Adrenal gland (tissue), 12 donors: ENCODE results near the gene RBM5. TPM values are rescaled to one million over a fixed set of nuclear protein-coding genes. Genes with fewer than 3 reads are reported as not detected.
"Not testable (repeated sequence)": the region's sequence is repeated elsewhere in the genome, so short reads cannot be mapped to it uniquely, and the experiment has no call there.

Source experiments
- DNase-seq, 7 donors: peaks; one replicate each; pipeline ENCODE4 v3.0.0-alpha.2; 2019 to 2020
- H3K27ac ChIP-seq, 5 donors: fragments of 200-600 bp; sonication (generic) in 4 of 5; 1 replicate in 3 of 5; 2 replicates in 2 of 5; pipeline versions ENCODE4 v1.5.1 to v1.8.0; 2016 to 2020; ENCODE audit warnings: mild to moderate bottlenecking in 1 of 5
- H3K27me3 ChIP-seq: fragments of 200-600 bp; 2 replicates; pipeline ENCODE4 v1.8.0; 2021
- H3K36me3 ChIP-seq, 2 donors: fragments of 200-600 bp; replicated peaks in 1 of 2; 1 replicate in 1 of 2; 2 replicates in 1 of 2; pipeline versions ENCODE4 v1.5.1 to v1.8.0; 2018 to 2022
- H3K4me1 ChIP-seq, 2 donors: fragments of 200-600 bp; replicated peaks in 1 of 2; 1 replicate in 1 of 2; 2 replicates in 1 of 2; pipeline versions ENCODE4 v1.5.1 to v1.8.0; 2018 to 2021
- H3K4me3 ChIP-seq, 4 donors: fragments of 200-600 bp; sonication (generic) in 3 of 4; one replicate each; pipeline ENCODE4 v1.5.1; 2016 to 2018
- H3K9me3 ChIP-seq, 3 donors: fragments of 200-600 bp; sonication (generic) in 1 of 3; replicated peaks in 1 of 3; 1 replicate in 2 of 3; 2 replicates in 1 of 3; pipeline versions ENCODE4 v1.5.1 to v1.8.0; 2016 to 2021
- POLR2A ChIP-seq, 2 donors: fragments of 450-650 bp; IDR thresholded peaks; one replicate each; pipeline ENCODE4 v1.6.1; 2017; ENCODE audit warnings: antibody characterized with exemption in 2 of 2, mild to moderate bottlenecking in 2 of 2, moderate library complexity in 1 of 2
- WGBS, 4 donors: extraction: QIAGEN DNeasy Blood & Tissue Kit in 2 of 4; methylation state at CpG; one replicate each; pipeline versions ENCODE4 v1.1.5 to v1.1.7; 2013 to 2017; 5-methylcytosine and 5-hydroxymethylcytosine counted together
- intact Hi-C, 2 donors: fragments of 100-400 bp; cut with DNase I; formaldehyde crosslinking; loops; one replicate each; pipeline versions ENCODE4 v1.14.1 to v1.15.0; 2022 to 2023
- polyA plus RNA-seq, 3 donors: library from polyadenylated mRNA; stranded (reverse); fragments of 200-250 nt in 2 of 3; fragments of 350-450 nt in 1 of 3; fragmentation: Illumina TruSeq in 1 of 3; extraction: RNeasy Lipid Tissue Mini Kit (QIAGEN cat#74804) in 1 of 3; gene quantifications; one replicate each; pipeline ENCODE4 v1.2.3, GENCODE V29; 2013 to 2014
- total RNA-seq, 9 donors: library from RNA; depleted of rRNA in 4 of 9; stranded (reverse); fragments of >200 nt in 4 of 9; fragments of 120-200 nt in 1 of 9; fragmentation: NEBNext Ultra II Directional in 1 of 9; extraction: Animal tissue kit (Norgen Biotek cat#: 25700) in 1 of 9; gene quantifications; one replicate each; pipeline versions ENCODE4 v1.1.0 to v1.2.4, GENCODE V29; 2013 to 2023
- TF ChIP-seq, protein P1 (sequence below), 6 experiments: fragments of 450-650 bp in 4 of 6; fragments of 200-600 bp in 2 of 6; sonication (generic) in 1 of 6; IDR thresholded peaks; 1 replicate in 5 of 6; 2 replicates in 1 of 6; pipeline versions ENCODE4 v1.5.1 to v1.8.0; 2016 to 2021; ENCODE audit warnings: antibody characterized with exemption in 6 of 6, mild to moderate bottlenecking in 2 of 6, moderate library complexity in 1 of 6
- donor health status: healthy with polysubstance abuse.
- donor health status: Bipolar disorder and iron deficiency.
- donor health status: DM: yes; HTN: yes; CAD: no.
- donor health status: DM: no; HTN: no; CAD: no.
- donor health status: DM: no; HTN: no; CAD: no.
- donor health status: DM: yes; HTN: yes; CAD: no.

Gene RBM5
- total and polyA plus RNA-seq, 12 donors, result 51.9 to 224 (median 115) TPM

DNA sequence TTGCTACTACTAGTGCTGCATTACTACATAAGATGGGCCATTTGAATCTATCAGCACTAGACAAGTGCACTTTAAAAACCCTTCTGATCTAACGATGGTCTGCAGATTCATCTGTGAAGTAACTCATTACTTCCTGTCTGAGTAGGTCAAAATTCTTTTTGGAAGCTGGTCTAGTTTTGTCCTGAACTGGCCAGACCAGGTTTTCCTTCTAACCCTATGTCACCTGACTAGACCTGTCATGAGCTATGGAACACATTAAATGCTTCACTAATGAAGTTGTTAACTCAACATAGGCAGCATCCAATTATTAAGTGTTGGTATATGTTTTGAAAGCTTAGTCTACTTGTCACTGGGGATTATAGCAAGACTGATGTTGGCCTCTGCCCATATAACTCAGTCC, 10.1 kb upstream of the RBM5 start:
- H3K27me3 ChIP-seq, result no peaks in the 10 kb centered on the region
- no peak for TF ChIP-seq POLR2A (IDR thresholded peaks at IDR 0.05)
- TF ChIP-seq, protein P1, sequence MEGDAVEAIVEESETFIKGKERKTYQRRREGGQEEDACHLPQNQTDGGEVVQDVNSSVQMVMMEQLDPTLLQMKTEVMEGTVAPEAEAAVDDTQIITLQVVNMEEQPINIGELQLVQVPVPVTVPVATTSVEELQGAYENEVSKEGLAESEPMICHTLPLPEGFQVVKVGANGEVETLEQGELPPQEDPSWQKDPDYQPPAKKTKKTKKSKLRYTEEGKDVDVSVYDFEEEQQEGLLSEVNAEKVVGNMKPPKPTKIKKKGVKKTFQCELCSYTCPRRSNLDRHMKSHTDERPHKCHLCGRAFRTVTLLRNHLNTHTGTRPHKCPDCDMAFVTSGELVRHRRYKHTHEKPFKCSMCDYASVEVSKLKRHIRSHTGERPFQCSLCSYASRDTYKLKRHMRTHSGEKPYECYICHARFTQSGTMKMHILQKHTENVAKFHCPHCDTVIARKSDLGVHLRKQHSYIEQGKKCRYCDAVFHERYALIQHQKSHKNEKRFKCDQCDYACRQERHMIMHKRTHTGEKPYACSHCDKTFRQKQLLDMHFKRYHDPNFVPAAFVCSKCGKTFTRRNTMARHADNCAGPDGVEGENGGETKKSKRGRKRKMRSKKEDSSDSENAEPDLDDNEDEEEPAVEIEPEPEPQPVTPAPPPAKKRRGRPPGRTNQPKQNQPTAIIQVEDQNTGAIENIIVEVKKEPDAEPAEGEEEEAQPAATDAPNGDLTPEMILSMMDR (IDR thresholded peaks at IDR 0.05), result no peak
- H3K4me3 ChIP-seq, result no peak overlapping the region
- no peaks in the 10 kb centered on the region for H3K4me1 ChIP-seq
- no peak overlapping the region for H3K27ac ChIP-seq
- WGBS, 4 donors, result 35 to 60% (median 49%) methylated on average over 1 of the region's 1 CpG
- H3K9me3 ChIP-seq, result no peaks in the 10 kb centered on the region
- DNase-seq, result no peak
- intact Hi-C loops, result no loop called here
- peaks cover 0 to 35% of the 10 kb centered on the region in 2 donors for H3K36me3 ChIP-seq

DNA sequence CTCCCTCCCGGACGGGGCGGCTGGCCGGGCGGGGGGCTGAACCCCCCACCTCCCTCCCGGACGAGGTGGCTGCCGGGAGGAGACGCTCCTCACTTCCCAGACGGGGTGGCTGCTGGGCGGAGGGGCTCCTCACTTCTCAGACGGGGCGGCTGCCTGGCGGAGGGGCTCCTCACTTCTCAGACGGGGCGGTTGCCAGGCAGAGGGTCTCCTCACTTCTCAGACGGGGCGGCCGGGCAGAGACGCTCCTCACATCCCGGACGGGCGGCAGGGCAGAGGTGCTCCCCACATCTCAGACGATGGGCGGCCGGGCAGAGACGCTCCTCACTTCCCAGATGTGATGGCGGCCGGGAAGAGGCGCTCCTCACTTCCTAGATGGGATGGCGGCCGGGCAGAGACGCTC, 3.8 kb upstream of the RBM5 start:
- DNase-seq, H3K4me1 ChIP-seq, H3K4me3 ChIP-seq, H3K36me3 ChIP-seq, H3K27me3 ChIP-seq, intact Hi-C loops, H3K27ac ChIP-seq, H3K9me3 ChIP-seq: not testable (repeated sequence)
- 94 to 100% (median 98%) methylated on average over 6 to 17 of the region's 33 CpGs; no CpG with 5 or more reads in 1 of the 4 donors for WGBS, 4 donors

GRCh38 chr3:50089609-50089945, 858 bp downstream of the RBM5 start:
- Histone ChIP-seq H3K9me3 (no peaks in the 10 kb centered on the region), H3K4me1 (peaks cover 10 to 27% of the 10 kb centered on the region in 2 donors), H3K27me3 (no peaks in the 10 kb centered on the region), H3K27ac (peak overlapping the region in 4 of 5 donors; percentile 88 to 97 (median 94)), H3K36me3 (peaks cover 0 to 44% of the 10 kb centered on the region in 2 donors), H3K4me3 (peak overlapping the region in 3 of 4 donors; percentile 76 to 94 (median 85))
- TF ChIP-seq POLR2A (IDR thresholded peaks at IDR 0.05), result peak in 1 of 2 donors; percentile 10
- TF ChIP-seq, protein P1 (IDR thresholded peaks at IDR 0.05), result no peak
- intact Hi-C loops, result no loop called here
- WGBS, 4 donors, result 0% methylated on average over 16 of the region's 16 CpGs
- DNase-seq, result peak in 5 of 7 donors; percentile 34 to 62 (median 52)

GRCh38 chr3:50090984-50091383, 2.3 kb downstream of the RBM5 start:
- Histone ChIP-seq H3K27ac (no peak overlapping the region), H3K36me3 (peaks cover 0 to 58% of the 10 kb centered on the region in 2 donors), H3K4me1 (peaks cover 10 to 31% of the 10 kb centered on the region in 2 donors), H3K27me3 (no peaks in the 10 kb centered on the region), H3K4me3 (peak overlapping the region in 1 of 4 donors; percentile 85), H3K9me3 (no peaks in the 10 kb centered on the region)
- no peak for DNase-seq
- intact Hi-C loops, result no loop called here
- no peak for TF ChIP-seq POLR2A (IDR thresholded peaks at IDR 0.05)
- TF ChIP-seq, protein P1 (IDR thresholded peaks at IDR 0.05), result no peak

DNA sequence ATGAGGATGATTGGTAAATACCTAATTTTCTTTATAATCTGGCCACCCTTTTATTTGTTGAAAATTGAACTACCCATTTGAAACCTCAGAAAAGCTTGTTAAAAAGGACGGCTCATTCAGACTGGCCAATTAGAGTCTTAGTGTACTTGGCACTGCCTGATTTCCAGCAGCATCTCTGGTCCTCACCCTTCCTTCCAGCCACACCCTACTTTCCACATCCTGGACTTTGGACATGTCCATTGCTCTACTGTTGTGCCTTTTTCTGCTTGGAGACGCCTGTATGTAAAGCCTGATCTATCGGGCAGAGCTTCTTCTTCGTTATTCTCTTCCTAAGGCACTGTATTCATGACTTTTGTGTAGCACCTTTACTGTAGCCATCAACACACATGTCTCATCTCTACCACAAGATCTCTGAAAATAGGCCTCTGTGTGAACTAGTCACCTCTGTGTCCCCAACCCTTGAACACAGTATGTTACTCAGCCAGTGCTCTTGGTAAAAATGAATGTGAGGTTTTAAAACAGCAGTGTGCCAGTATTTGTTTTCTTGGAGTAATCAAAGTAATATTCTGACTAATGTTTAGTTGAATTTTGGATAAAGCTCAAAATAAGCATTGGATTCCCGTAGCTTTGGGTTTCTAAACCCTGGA, 6.8 kb downstream of the RBM5 start:
- Histone ChIP-seq H3K27me3 (no peaks in the 10 kb centered on the region), H3K4me3 (no peak overlapping the region), H3K36me3 (peaks cover 0 to 100% of the 10 kb centered on the region in 2 donors), H3K4me1 (peaks cover 5 to 24% of the 10 kb centered on the region in 2 donors), H3K27ac (no peak overlapping the region), H3K9me3 (no peaks in the 10 kb centered on the region)
- 84 to 88% (median 85%) methylated on average over 5 of the region's 5 CpGs for WGBS, 4 donors
- intact Hi-C loops, result no loop called here
- no peak for DNase-seq
- TF ChIP-seq, protein P1 (IDR thresholded peaks at IDR 0.05), result no peak
- TF ChIP-seq POLR2A (IDR thresholded peaks at IDR 0.05), result no peak
